Ovary (tissue), 9 donors: ENCODE measurements around the gene MAPK8. TPM values are rescaled to one million over a fixed set of nuclear protein-coding genes. Genes with fewer than 3 reads are reported as not detected.

Experiments
- DNase-seq, 5 donors: peaks; one replicate each; pipeline ENCODE4 v3.0.0-alpha.2; 2019 to 2020
- H3K27ac ChIP-seq, 2 donors: fragments of 200-600 bp; one replicate each; pipeline versions ENCODE4 v1.5.1 to v1.8.0; 2019 to 2022
- H3K27me3 ChIP-seq: fragments of 200-600 bp; one replicate; pipeline ENCODE4 v1.8.0; 2022
- H3K36me3 ChIP-seq: fragments of 200-600 bp; sonication (generic); one replicate; pipeline ENCODE4 v1.5.1; 2019
- H3K4me1 ChIP-seq: one replicate; pipeline ENCODE4 v1.8.1; 2013; ENCODE audit warnings: mild to moderate bottlenecking, moderate library complexity; ENCODE audit not compliant: insufficient read depth
- H3K4me3 ChIP-seq: fragments of 200-600 bp; sonication (generic); one replicate; pipeline ENCODE4 v1.5.1; 2017
- H3K9me3 ChIP-seq, 2 donors: fragments of 200-600 bp in 1 of 2; sonication (generic) in 1 of 2; one replicate each; pipeline versions ENCODE4 v1.5.1 to v1.8.1; 2013 to 2019; ENCODE audit warnings: mild to moderate bottlenecking in 1 of 2, moderate library complexity in 1 of 2
- EP300 ChIP-seq: sonication (generic); formaldehyde crosslinking; IDR thresholded peaks from one replicate; pipeline ENCODE4 v1.6.1; 2017; ENCODE audit warnings: antibody characterized with exemption
- POLR2A ChIP-seq: fragments of 450-650 bp; IDR thresholded peaks from one replicate; pipeline ENCODE4 v1.6.1; 2017; ENCODE audit warnings: antibody characterized with exemption, mild to moderate bottlenecking, moderate library complexity
- WGBS, 3 donors: extraction: QIAGEN DNeasy Blood & Tissue Kit in 1 of 3; methylation state at CpG; one replicate each; pipeline versions ENCODE4 v1.1.5 to v1.1.7; 2013 to 2017; 5-methylcytosine and 5-hydroxymethylcytosine counted together
- intact Hi-C, 4 donors: fragments of 100-400 bp; cut with DNase I; formaldehyde crosslinking; loops; one replicate each; pipeline versions ENCODE4 v1.11.0 to v1.15.1; 2022 to 2023
- polyA plus RNA-seq, 2 donors: library from polyadenylated mRNA; stranded (reverse); fragments of 200-250 nt in 1 of 2; fragments of 350-450 nt in 1 of 2; fragmentation: Illumina TruSeq in 1 of 2; extraction: RNeasy Lipid Tissue Mini Kit (QIAGEN cat#74804) in 1 of 2; gene quantifications; one replicate each; pipeline ENCODE4 v1.2.3, GENCODE V29; 2013 to 2014
- total RNA-seq, 7 donors: library from RNA; depleted of rRNA in 2 of 7; stranded (reverse); fragments of >200 nt in 2 of 7; fragmentation: NEBNext Ultra II Directional in 3 of 7; extraction: Animal tissue kit (Norgen Biotek cat#: 25700) in 3 of 7; gene quantifications; one replicate each; pipeline versions ENCODE4 v1.1.0 to v1.2.4, GENCODE V29; 2016 to 2023
- TF ChIP-seq, protein P1 (sequence below), 3 donors: fragments of 450-650 bp in 2 of 3; fragments of 200-600 bp in 1 of 3; IDR thresholded peaks; one replicate each; pipeline versions ENCODE4 v1.5.1 to v1.8.0; 2016 to 2022; ENCODE audit warnings: antibody characterized with exemption in 3 of 3, mild to moderate bottlenecking in 1 of 3
- donor health status: DM: no; HTN: no; CAD: no; lungs with moderate emphysema.
- donor health status: DM: no; HTN: no; CAD: no.
- donor health status: Bipolar disorder and iron deficiency.
- donor health status: DM: yes; HTN: yes; CAD: no.
- donor health status: DM: no; HTN: no; CAD: no.
- donor health status: DM: yes; HTN: yes; CAD: no.

The MAPK8 gene
- total and polyA plus RNA-seq, 9 donors = 21.9 to 110 (median 68.6) TPM

DNA sequence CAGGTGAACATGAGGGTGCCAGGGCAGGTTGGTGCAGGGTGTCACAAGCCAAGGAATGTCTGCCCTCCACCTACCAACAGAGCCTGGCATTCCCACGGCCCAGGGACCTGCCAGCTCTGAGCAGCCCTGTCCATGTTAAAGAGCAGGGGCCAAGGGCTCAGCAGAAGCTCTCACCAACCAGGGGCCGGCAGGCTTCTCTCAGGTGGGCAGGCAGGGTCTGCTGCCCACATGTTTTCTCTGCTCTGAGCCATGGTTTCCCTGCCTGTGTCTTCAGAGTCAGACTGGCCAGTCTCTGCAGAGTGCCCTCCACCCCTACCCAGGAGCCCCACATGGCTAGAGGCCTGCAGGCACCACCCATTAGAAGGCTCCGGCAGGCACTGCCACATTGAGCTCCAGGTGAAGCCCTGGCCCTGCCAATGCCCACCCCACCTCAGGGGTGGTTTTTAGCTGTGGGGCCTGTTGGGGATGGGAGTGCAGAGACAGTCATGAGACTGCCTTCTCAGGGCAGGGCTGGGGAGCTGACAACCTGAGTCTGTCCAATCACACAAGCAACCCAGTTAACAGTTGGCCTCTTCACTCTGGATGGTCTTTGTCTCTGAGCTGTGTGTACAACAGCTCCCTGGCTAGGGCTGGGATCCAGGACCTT is 162.5 kb downstream of the MAPK8 start:
- WGBS, 3 donors = 93 to 100% (median 97%) methylated on average over 3 of the region's 3 CpGs
- peaks cover 28% of the 10 kb centered on the region for H3K4me1 ChIP-seq
- H3K36me3 ChIP-seq = no peaks in the 10 kb centered on the region

DNA sequence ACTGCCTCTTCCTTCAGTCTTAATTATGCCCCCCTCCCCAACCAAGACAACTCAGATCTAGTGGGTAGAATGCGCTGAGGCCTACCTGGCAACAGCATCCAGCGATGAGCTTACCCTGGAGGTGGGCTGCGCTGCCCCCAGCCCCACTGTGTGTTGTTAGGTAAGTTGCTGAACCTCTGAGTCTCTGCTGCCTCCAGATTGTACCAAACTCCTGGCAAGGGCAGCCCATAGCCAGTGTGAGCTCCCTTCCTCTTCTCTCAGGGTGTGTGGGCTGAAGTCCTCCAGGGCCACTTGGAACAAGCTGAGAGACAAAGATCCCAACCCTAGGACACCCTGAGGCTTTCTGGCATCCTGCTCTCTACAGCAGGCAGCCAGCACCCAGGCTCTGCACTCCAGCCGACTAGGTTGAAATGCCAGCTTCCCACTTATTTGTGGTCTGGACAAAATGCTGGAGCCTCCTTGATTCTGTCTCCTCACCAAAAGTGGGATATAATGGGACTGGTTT is 163.1 kb downstream of the MAPK8 start:
- Histone ChIP-seq H3K4me1 (peaks cover 25% of the 10 kb centered on the region), H3K4me3 (no peak overlapping the region), H3K36me3 (no peaks in the 10 kb centered on the region), H3K9me3 (no peaks in the 10 kb centered on the region), H3K27ac (peak overlapping the region in 1 of 2 donors; percentile 73), H3K27me3 (no peaks in the 10 kb centered on the region)
- WGBS, 3 donors = 86 to 97% (median 88%) methylated on average over 4 of the region's 4 CpGs
- peak in 3 of 5 donors; percentile 13 to 29 (median 25) for DNase-seq
- TF ChIP-seq, protein P1, sequence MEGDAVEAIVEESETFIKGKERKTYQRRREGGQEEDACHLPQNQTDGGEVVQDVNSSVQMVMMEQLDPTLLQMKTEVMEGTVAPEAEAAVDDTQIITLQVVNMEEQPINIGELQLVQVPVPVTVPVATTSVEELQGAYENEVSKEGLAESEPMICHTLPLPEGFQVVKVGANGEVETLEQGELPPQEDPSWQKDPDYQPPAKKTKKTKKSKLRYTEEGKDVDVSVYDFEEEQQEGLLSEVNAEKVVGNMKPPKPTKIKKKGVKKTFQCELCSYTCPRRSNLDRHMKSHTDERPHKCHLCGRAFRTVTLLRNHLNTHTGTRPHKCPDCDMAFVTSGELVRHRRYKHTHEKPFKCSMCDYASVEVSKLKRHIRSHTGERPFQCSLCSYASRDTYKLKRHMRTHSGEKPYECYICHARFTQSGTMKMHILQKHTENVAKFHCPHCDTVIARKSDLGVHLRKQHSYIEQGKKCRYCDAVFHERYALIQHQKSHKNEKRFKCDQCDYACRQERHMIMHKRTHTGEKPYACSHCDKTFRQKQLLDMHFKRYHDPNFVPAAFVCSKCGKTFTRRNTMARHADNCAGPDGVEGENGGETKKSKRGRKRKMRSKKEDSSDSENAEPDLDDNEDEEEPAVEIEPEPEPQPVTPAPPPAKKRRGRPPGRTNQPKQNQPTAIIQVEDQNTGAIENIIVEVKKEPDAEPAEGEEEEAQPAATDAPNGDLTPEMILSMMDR (IDR thresholded peaks at IDR 0.05) = no peak
- TF ChIP-seq POLR2A (no peak), EP300 (no peak)
- intact Hi-C loops = no loop called here

More for the DNA sequence above, 162.5 kb downstream of the MAPK8 start:
- TF ChIP-seq, protein P1 (IDR thresholded peaks at IDR 0.05) = no peak
- TF ChIP-seq EP300 = no peak
- no peak for TF ChIP-seq POLR2A
- Histone ChIP-seq H3K27ac (peak overlapping the region in 1 of 2 donors; percentile 73), H3K9me3 (no peaks in the 10 kb centered on the region), H3K27me3 (no peaks in the 10 kb centered on the region), H3K4me3 (no peak overlapping the region)
- intact Hi-C loops = no loop called here
- peak in 2 of 5 donors; percentile 24 to 31 for DNase-seq

DNA sequence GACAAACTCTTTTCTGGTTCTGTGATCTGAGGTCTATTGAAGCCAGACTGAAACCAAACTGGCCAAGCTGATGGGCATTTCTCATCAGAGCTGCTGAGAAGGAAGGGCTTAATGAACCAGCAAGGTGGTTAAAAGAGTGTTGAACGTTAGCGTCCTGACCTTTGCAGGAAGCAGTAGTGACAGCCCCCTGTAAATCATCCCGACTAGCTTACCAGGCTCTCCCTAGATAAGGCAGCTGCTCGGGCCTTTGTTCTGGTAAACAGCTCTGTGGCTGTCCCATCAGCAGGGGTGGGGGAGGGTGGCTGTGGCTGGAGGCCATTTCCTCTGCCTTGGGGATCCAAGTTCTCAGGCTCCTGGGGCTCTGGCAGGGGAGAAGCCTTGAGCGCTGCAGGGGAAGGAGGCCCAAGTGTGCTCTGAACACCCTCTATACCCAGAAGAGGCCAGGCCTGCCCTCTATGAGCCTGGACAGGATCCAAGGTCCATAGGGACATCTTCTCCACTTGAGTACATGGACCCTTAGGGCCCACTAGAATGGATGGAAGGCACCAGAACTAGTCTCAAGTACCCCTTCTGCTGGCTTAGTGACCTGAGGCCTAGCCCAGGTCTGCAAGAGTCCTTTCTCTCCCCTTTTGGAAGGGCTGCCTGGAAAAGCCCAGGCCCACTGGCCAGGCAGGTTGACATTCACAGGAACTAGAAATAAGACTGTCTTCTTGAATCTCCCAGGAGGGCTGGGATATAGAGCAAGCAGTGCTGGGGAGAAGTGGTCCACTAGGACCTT is 163.8 kb downstream of the MAPK8 start:
- H3K9me3 ChIP-seq = no peaks in the 10 kb centered on the region
- no peak overlapping the region for H3K4me3 ChIP-seq
- TF ChIP-seq POLR2A (no peak), EP300 (no peak)
- TF ChIP-seq, protein P1 (IDR thresholded peaks at IDR 0.05) = no peak
- peak in 4 of 5 donors; percentile 48 to 82 (median 74) for DNase-seq
- intact Hi-C loops = no loop called here
- no peaks in the 10 kb centered on the region for H3K27me3 ChIP-seq
- WGBS, 3 donors = 25% methylated on average over 5 of the region's 5 CpGs
- no peaks in the 10 kb centered on the region for H3K36me3 ChIP-seq
- H3K4me1 ChIP-seq = peaks cover 21% of the 10 kb centered on the region
- peak overlapping the region; percentile 43 to 73 for H3K27ac ChIP-seq

DNA sequence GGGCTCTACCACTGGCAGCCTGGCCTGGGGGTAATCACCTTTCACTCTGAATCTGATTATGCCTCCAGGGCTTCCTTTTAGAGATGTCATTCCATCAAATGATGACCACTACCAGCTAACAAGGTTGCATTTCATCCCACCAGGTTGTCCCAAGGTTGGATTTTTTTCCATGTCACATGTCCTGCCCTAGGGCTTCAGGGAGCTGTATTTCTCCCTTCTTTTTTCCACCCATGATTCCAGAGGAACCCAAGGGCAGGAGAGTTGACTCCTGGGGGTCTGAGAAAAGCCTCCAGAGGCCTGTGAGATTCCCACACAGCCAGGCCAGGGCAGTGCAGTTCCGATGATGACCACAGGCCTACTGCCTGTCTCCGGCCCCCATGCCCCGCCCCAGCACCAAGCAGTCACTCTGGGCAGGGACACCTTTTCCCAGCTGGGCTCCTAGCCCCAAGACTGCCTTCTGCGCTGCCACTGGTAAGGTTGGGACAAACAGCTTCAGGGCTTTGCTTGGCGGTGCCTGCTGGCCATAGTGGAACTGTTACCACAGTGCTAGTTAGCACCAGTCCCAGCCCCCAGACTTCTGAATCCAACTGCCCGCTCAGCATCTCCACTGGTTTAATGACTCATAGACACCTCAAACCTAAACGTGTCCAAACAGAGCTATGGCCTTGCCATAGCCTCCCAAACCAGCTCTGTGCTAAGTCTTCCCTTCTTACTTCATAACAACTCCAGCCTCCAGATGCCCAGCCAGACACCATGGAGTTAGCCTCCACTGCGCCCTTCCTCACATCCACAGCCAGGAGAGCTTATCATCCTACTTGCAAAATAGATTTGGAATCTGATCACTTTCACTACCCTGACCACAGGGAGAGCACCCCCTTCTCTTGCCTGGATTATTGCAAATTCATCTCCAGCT is 164.7 kb downstream of the MAPK8 start:
- peak in 2 of 5 donors; percentile 24 to 26 for DNase-seq
- TF ChIP-seq, protein P1 (IDR thresholded peaks at IDR 0.05) = no peak
- no peak for TF ChIP-seq EP300
- TF ChIP-seq POLR2A = no peak
- H3K27me3 ChIP-seq = no peaks in the 10 kb centered on the region
- H3K4me3 ChIP-seq = no peak overlapping the region
- H3K4me1 ChIP-seq = peaks cover 19% of the 10 kb centered on the region
- no peaks in the 10 kb centered on the region for H3K9me3 ChIP-seq
- no peaks in the 10 kb centered on the region for H3K36me3 ChIP-seq
- intact Hi-C loops = no loop called here
- 77 to 78% (median 77%) methylated on average over 8 of the region's 8 CpGs for WGBS, 3 donors
- peak overlapping the region; percentile 43 to 73 for H3K27ac ChIP-seq
